SKM-1 (cell line): ENCODE results near the gene TRIM25.

Source experiments
- DNase-seq: peaks from one replicate; lab custom pipeline; 2025; ENCODE audit not compliant: unreplicated experiment; lab: John Stamatoyannopoulos, UW

The TRIM25 gene

DNA sequence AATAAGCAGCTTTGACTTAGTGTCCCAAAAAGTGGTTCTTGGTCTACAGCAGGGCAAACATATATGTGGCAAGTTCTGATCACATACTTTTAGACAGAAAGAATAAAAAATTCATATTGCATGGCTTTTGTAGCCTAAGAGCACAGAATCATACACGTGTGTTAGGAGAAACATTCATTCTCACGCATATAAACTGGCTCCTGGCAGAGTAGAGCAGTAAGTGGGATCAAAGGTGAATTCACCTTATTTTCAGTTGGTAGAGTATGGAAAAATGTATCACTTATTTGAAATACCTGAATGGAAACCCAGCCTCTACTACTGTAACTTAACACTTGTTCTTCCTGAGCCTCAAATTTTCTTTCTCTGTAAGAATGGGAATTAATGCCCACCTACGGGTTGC lies 45.1 kb downstream of the TRIM25 start:
- no peak for DNase-seq

GRCh38 chr17:56867948-56868376 lies 45.9 kb downstream of the TRIM25 start:
- DNase-seq: no peak

GRCh38 chr17:56866496-56866895 lies 47.4 kb downstream of the TRIM25 start:
- DNase-seq: no peak

- DNase-seq: no peak
These were observed 47.8 kb downstream of the TRIM25 start for GRCh38 chr17:56866076-56866475.

GRCh38 chr17:56863974-56864373 lies 49.9 kb downstream of the TRIM25 start:
- DNase-seq: no peak

DNA sequence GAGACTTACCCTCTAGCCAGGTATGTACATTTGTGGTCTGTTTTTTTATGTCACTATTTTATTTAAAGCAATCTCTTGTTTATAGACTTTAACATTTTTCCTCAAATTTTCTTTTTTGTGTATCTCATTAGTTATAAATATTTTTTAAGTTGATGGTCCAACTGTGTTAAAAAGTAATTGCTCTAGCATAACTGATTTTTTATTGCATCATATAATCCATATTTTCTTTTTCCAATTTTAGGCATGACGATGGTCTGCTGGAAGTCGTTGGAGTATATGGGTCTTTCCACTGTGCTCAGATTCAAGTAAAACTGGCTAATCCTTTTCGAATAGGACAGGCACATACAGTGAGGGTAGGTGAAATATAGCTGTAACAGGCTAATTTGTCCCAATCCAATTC lies 52.0 kb downstream of the TRIM25 start:
- no peak for DNase-seq

DNA sequence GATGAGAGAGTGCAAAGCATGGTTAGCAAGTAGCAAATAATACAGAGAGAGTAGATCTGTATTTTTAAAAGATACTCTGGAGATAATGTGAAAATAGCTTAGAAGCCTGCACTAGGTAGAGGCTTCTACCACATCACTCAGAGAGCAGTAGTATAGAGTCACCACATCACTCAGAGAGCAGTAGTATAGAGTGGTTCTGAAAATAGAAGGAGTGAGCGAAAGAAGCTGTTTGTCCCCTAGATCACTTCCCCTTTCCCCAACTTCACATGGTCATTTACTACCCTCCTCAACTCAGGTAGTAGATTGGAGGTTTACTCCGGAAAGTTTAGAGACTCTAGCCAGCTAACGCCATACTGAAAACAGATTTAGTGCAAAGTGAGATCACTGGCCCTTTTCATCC lies 62.8 kb downstream of the TRIM25 start:
- no peak for DNase-seq

DNA sequence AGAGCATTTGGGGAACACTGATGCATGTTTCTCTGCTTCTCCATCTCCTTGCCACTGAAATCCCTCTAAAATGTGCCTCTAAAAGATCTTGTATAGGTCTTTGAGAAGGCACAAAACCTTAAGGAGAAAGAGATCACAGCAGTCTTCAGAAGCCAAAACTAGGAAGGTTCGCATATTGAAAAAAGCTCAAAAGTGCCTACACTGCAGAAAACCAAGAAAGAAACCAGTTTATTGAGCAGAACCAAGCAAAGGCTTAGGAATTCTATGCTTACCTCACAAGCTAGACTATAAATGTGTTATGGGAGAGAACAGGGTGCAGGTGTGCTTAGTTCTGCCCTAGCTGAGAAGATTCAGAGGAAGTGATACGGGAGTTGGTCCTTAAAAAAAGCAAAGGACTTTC lies 63.3 kb downstream of the TRIM25 start:
- DNase-seq: no peak

DNA sequence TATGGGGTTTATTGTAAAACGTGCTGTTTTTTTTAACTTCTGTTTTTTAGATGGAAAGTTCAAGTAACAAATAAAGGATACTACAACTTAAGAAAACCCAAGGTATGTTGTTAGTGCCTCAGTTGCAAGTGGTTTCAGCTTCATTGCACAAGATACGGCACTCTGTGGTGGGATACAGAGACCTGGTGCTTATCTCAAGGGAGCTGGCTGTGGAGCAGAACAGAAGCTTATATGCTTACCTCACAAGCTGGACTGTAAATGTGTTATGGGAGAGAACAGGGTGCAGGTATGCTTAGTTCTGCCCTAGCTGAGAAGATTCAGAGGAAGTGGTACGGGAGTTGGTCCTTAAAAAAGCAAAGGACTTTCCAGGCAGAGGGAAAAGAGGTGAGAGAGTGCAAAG lies 64.7 kb downstream of the TRIM25 start:
- no peak for DNase-seq

- DNase-seq: no peak
These were observed 66.7 kb downstream of the TRIM25 start for GRCh38 chr17:56847106-56847505.

- DNase-seq: no peak
These were observed 67.9 kb downstream of the TRIM25 start for GRCh38 chr17:56845934-56846333.

DNA sequence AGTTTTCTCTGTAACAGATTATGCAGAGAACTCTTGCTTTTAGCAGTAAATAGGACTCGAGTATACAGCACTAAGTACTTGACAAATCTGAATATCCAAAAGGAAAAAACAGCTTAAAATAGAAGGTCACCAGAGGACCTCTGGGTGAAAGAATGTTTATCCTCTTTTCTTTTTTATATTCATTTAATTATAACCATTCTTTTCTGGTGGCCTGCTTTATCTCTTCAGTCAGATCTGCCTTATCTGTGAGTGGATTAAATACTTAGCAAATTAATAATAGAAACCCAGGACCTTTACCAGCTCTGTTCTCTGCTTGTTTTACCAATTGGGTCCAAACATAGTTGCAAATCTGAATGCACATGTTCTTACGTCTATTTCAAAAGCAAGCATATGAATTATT lies 71.3 kb downstream of the TRIM25 start:
- no peak for DNase-seq

DNA sequence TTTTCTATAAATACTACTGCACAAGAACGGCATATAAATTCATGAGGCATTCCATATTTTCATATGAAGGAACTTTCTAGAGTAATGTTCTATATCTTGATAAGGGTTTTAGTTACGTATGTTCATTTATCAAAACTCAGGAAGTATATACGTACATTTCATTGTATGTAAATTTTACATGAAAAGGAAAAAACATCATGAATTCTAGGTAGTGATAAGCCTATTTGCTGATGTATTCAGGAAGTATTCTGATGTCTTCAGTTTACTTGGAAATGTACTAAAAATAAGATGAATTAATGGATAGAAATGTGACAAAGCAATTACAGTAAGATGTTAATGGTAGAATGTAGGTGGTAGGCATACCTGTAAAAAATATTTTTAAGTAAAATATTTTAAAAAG lies 75.2 kb downstream of the TRIM25 start:
- DNase-seq: no peak
